K562 (cell line): Measurements from ENCODE around the gene GPR139. TPM values are rescaled to one million over a fixed set of nuclear protein-coding genes. Genes with fewer than 3 reads are reported as not detected.

Experiments used
- ATAC-seq: fragments of 200-7000 bp; cut with Tn5 transposase; 3 replicates; pipeline ENCODE4 v1.9.1; 2020; ENCODE audit warnings: moderate library complexity
- BruUV-seq: library from RNA; stranded (reverse); fragments of 400-500 nt; replicated peaks from 2 replicates; lab custom pipeline; 2021; lab: Mats Ljungman, UMichigan
- CTCF ChIA-PET: fragments of 300-600 bp; formaldehyde crosslinking; extraction: SDS; loops from one replicate; lab custom pipeline; 2021; ENCODE audit warnings: low intra/inter-chr PET ratio; lab: Yijun Ruan, JAX
- POLR2A ChIA-PET: fragments of 300-600, 350-650 bp; sonication (Branson Sonifier 250); formaldehyde crosslinking; extraction: SDS; loops from one replicate; lab custom pipeline; 2021; ENCODE audit warnings: antibody characterized with exemption, inconsistent platforms; lab: Yijun Ruan, JAX
- DNase-seq, 4 experiments: peaks; one replicate each; pipeline versions ENCODE4 v3.0.0 to v3.0.0-alpha.2; 2011 to 2018; ENCODE audit warnings: low spot score in 3 of 4, mixed read lengths in 3 of 4; ENCODE audit errors: extremely low read depth in 1 of 4
- FAIRE-seq: peaks from 2 replicates; lab custom pipeline; 2011; peaks lifted over from hg19 to GRCh38; lab: Jason Lieb, UNC
- H2AFZ ChIP-seq: 2 replicates; pipeline ENCODE4 v1.6.0; 2011; ENCODE audit warnings: low read depth, low read length, control low read depth, inconsistent platforms
- H3K27ac ChIP-seq: fragments of 200-600 bp; 3 replicates; pipeline ENCODE4 v1.8.0; 2011; ENCODE audit warnings: low read depth, mild to moderate bottlenecking, control low read depth, inconsistent platforms, low read length, moderate library complexity, mixed read lengths; ENCODE audit errors: extremely low read depth
- H3K27me3 ChIP-seq, 2 experiments: fragments of 300-600 bp in 1 of 2; 2 replicates in 1 of 2; 3 replicates in 1 of 2; pipeline versions ENCODE4 v1.6.0 to v1.8.0; 2011; ENCODE audit warnings: inconsistent platforms in 2 of 2, low read length in 2 of 2, mild to moderate bottlenecking in 1 of 2, mixed read lengths in 1 of 2, moderate library complexity in 1 of 2; ENCODE audit not compliant: control insufficient read depth in 2 of 2, insufficient read depth in 2 of 2
- H3K36me3 ChIP-seq: fragments of 300-600 bp; 3 replicates; pipeline ENCODE4 v1.8.0; 2011; ENCODE audit warnings: mild to moderate bottlenecking, low read length, inconsistent platforms; ENCODE audit not compliant: control insufficient read depth, insufficient read depth
- H3K4me1 ChIP-seq, 2 experiments: fragments of 200-600 bp in 1 of 2; replicated peaks in 1 of 2; 2 replicates in 1 of 2; 3 replicates in 1 of 2; pipeline versions ENCODE4 v1.5.1 to v1.8.0; 2011; ENCODE audit warnings: inconsistent platforms in 2 of 2, low read length in 2 of 2, mild to moderate bottlenecking in 1 of 2, mixed read lengths in 1 of 2, moderate library complexity in 1 of 2; ENCODE audit not compliant: control insufficient read depth in 2 of 2, insufficient read depth in 2 of 2
- H3K4me2 ChIP-seq: 2 replicates; pipeline ENCODE4 v1.6.1; 2011; ENCODE audit warnings: low read length, control low read depth, inconsistent platforms, mixed read lengths; ENCODE audit not compliant: insufficient read depth
- H3K4me3 ChIP-seq: fragments of 200-600 bp; sonication (generic), shearing (Covaris generic); 2 replicates; pipeline ENCODE4 v1.5.1; 2016; ENCODE audit warnings: control low read depth, inconsistent platforms
- H3K79me2 ChIP-seq: fragments of 200-600 bp; 3 replicates; pipeline ENCODE4 v1.8.0; 2011; ENCODE audit warnings: low read length, inconsistent platforms; ENCODE audit not compliant: control insufficient read depth, insufficient read depth
- H3K9ac ChIP-seq, 2 experiments: 2 replicates each; pipeline versions ENCODE4 v1.6.0 to v1.6.1; 2011; ENCODE audit warnings: low read depth in 2 of 2, low read length in 2 of 2, control low read depth in 1 of 2, inconsistent platforms in 1 of 2, mild to moderate bottlenecking in 1 of 2, mixed read lengths in 1 of 2; ENCODE audit not compliant: insufficient read depth in 1 of 2
- H3K9me1 ChIP-seq: one replicate; pipeline ENCODE4 v1.6.0; 2011; ENCODE audit warnings: inconsistent platforms, mild to moderate bottlenecking, low read length, moderate library complexity; ENCODE audit not compliant: control insufficient read depth, insufficient read depth
- H3K9me3 ChIP-seq: replicated peaks from 2 replicates; pipeline ENCODE4 v1.5.1; 2011; ENCODE audit warnings: low read depth, low read length, inconsistent platforms; ENCODE audit not compliant: control insufficient read depth, insufficient read depth
- H4K20me1 ChIP-seq: replicated peaks from 2 replicates; pipeline ENCODE4 v1.6.1; 2011; ENCODE audit warnings: low read length, inconsistent platforms, mixed read lengths; ENCODE audit not compliant: control insufficient read depth, insufficient read depth
- CTCF ChIP-seq, 3 experiments: IDR thresholded peaks in 2 of 3; conservative IDR thresholded peaks in 1 of 3; 2 replicates each; pipeline ENCODE4 v1.5.1; 2011 to 2012; ENCODE audit warnings: low read length in 3 of 3, mild to moderate bottlenecking in 3 of 3, control low read depth in 2 of 3, improper control_type of control experiment in 1 of 3, inconsistent platforms in 1 of 3, low read depth in 1 of 3, mixed read lengths in 1 of 3, moderate library complexity in 1 of 3; ENCODE audit not compliant: insufficient read depth in 2 of 3
- EP300 ChIP-seq: IDR thresholded peaks from 2 replicates; pipeline ENCODE4 v1.6.1; 2012; ENCODE audit warnings: low read length, improper control_type of control experiment
- ETV1 ChIP-seq: fragments of 450-650 bp; conservative IDR thresholded peaks from 2 replicates; pipeline ENCODE4 v1.6.1; 2016; ENCODE audit warnings: missing genetic modification characterization, control low read depth, low read depth, missing compliant biosample characterization
- HES1 ChIP-seq: fragments of 450-650 bp; IDR thresholded peaks from 2 replicates; pipeline ENCODE4 v1.6.1; 2016; ENCODE audit warnings: low read depth, mild to moderate bottlenecking, moderate library complexity
- MAX ChIP-seq: sonication (generic); formaldehyde crosslinking; IDR thresholded peaks from 2 replicates; pipeline ENCODE4 v1.9.0; 2022; ENCODE audit warnings: mild to moderate bottlenecking, missing genetic modification reagents
- PATZ1 ChIP-seq: fragments of 250-450 bp; sonication (Bioruptor Pico); IDR thresholded peaks from 2 replicates; pipeline ENCODE4 v1.5.0; 2020; ENCODE audit warnings: mild to moderate bottlenecking, borderline replicate concordance
- PBX2 ChIP-seq, 2 experiments: IDR thresholded peaks in 1 of 2; conservative IDR thresholded peaks in 1 of 2; 2 replicates each; pipeline ENCODE4 v1.6.1; 2016; ENCODE audit warnings: low read depth in 2 of 2, mild to moderate bottlenecking in 1 of 2, missing compliant biosample characterization in 1 of 2, missing genetic modification characterization in 1 of 2, moderate library complexity in 1 of 2
- PYGO2 ChIP-seq: fragments of 450-650 bp; IDR thresholded peaks from 2 replicates; pipeline ENCODE4 v1.6.1; 2016; ENCODE audit warnings: mild to moderate bottlenecking, missing genetic modification characterization, moderate library complexity, missing compliant biosample characterization
- RBM15 ChIP-seq: fragments of 200-400 bp; formaldehyde crosslinking; IDR thresholded peaks from 2 replicates; pipeline ENCODE4 v1.6.1; 2018; ENCODE audit warnings: mild to moderate bottlenecking, low read length, moderate library complexity; ENCODE audit not compliant: insufficient read depth
- SMARCA4 ChIP-seq: fragments of 450-650 bp; IDR thresholded peaks from 2 replicates; pipeline ENCODE4 v1.6.1; 2016
- ZFX ChIP-seq: sonication (generic); formaldehyde crosslinking; IDR thresholded peaks from 2 replicates; pipeline ENCODE4 v1.8.0; 2022; ENCODE audit warnings: mild to moderate bottlenecking, missing genetic modification reagents, moderate library complexity
- ZNF197 ChIP-seq: fragments of 200-800 bp; sonication (Bioruptor generic); IDR thresholded peaks from 2 replicates; pipeline ENCODE4 v1.6.1; 2016; ENCODE audit warnings: low read depth, missing genetic modification characterization, missing compliant biosample characterization
- ZNF263 ChIP-seq: sonication (generic); formaldehyde crosslinking; IDR thresholded peaks from 2 replicates; pipeline ENCODE4 v1.8.0; 2022; ENCODE audit warnings: mild to moderate bottlenecking, missing genetic modification reagents, borderline replicate concordance
- ZNF583 ChIP-seq: fragments of 250-450 bp; sonication (Bioruptor Pico); IDR thresholded peaks from 2 replicates; pipeline ENCODE4 v1.4.0; 2020
- WGBS: fragments of 100-300 bp; shearing (Covaris generic); methylation state at CpG from one replicate; pipeline ENCODE4 v1.1.6; 2016; ENCODE audit warnings: low coverage, mixed read lengths; ENCODE audit not compliant: insufficient coverage; ENCODE audit errors: missing lambda C conversion rate; 5-methylcytosine and 5-hydroxymethylcytosine counted together
- in situ Hi-C: fragments of 300-500 bp; cut with MboI; formaldehyde crosslinking; loops from 4 replicates; pipeline ENCODE4 v1.15.0; 2018; ENCODE audit warnings: inconsistent platforms, mixed read lengths
- intact Hi-C: fragments of 100-400 bp; cut with micrococcal nuclease; formaldehyde crosslinking; loops from 2 replicates; pipeline ENCODE4 v1.14.2; 2022
- polyA plus RNA-seq, 8 experiments: library from polyadenylated mRNA; depleted of rRNA in 4 of 8; stranded (reverse) in 5 of 8; unstranded in 3 of 8; fragments of >200 nt; fragmentation: Nextera tagmentation in 2 of 8; fragmentation: Illumina TruSeq in 1 of 8; extraction: Ambion mirVana in 2 of 8; extraction: Trizol in 1 of 8; gene quantifications; 2 replicates each; pipeline versions ENCODE4 v1.2.1 to v1.2.3, GENCODE V29; 2011 to 2014; ENCODE audit warnings: inconsistent platforms in 1 of 8, missing spikeins in 1 of 8
- total RNA-seq, 7 experiments: library from RNA; depleted of rRNA in 6 of 7; stranded (reverse); fragments of >200 nt in 6 of 7; fragmentation: Illumina TruSeq in 2 of 7; extraction: Trizol in 2 of 7; gene quantifications; 2 replicates each; pipeline versions ENCODE4 v1.2.1 to v1.2.3, GENCODE V29; 2011 to 2021; ENCODE audit warnings: low replicate concordance in 1 of 7

GPR139 gene
- total and polyA plus RNA-seq, 9 of the 15 experiments (the other 6 are each of a cell fraction or from before 2014, with no cell fraction given): not detected

- TF ChIP-seq PBX2 (CRISPR knock-in tag; IDR thresholded peaks at IDR 0.05; ENCODE audit: low read depth) (no peak), PBX2 (tag; conservative IDR thresholded peaks at IDR 0.05; ENCODE audit: low read depth) (no peak), MAX (CRISPR knock-in tag) (no peak), SMARCA4 (no peak)
Measured at GRCh38 chr16:20020083-20020482, 53.6 kb downstream of the GPR139 start (continued).

- ChIA-PET CTCF (no interaction called here), POLR2A (no interaction called here)
- Histone ChIP-seq H3K9me3 (no peaks in the 10 kb centered on the region), H3K27me3 (no peaks in the 10 kb centered on the region), H4K20me1 (no peaks in the 10 kb centered on the region), H3K4me2 (no peak overlapping the region), H3K4me1 (no peaks in the 10 kb centered on the region), H3K4me3 (no peak overlapping the region), H3K79me2 (no peaks in the 10 kb centered on the region), H3K36me3 (no peaks in the 10 kb centered on the region), H3K9me1 (no peaks in the 10 kb centered on the region), H3K27ac (no peak overlapping the region), H2AFZ (no peak overlapping the region), H3K9ac (no peak overlapping the region)
- 0% methylated on average over 7 of the region's 7 CpGs for WGBS
- FAIRE-seq (no peak), ATAC-seq (no peak), DNase-seq (no peak)
- intact Hi-C loops (no loop called here), in situ Hi-C loops (no loop called here)
- no TSS peak for BruUV-seq
- TF ChIP-seq CTCF (IDR thresholded peaks at IDR 0.05 in 2 of 3, conservative IDR thresholded peaks at IDR 0.05 in 1 of 3; ENCODE audit: insufficient read depth in 2 of 3, low read depth in 1 of 3, low read length in 3 of 3) (no peak), HES1 (no peak), ZNF197 (CRISPR knock-in tag) (no peak), PYGO2 (tag) (no peak), EP300 (no peak), ZNF583 (CRISPR knock-in tag) (no peak), RBM15 (no peak), PATZ1 (CRISPR knock-in tag) (no peak), ZNF263 (CRISPR knock-in tag) (no peak), ETV1 (tag) (no peak), ZFX (CRISPR knock-in tag) (no peak)
Measured at GRCh38 chr16:20016234-20016633, 57.5 kb downstream of the GPR139 start.
